CD4-positive, alpha-beta T cell treated with Interleukin-2 at 100 ng/mL for 4 hours (primary cell): Measurements from ENCODE around the gene NCAPD3.
"Not testable (repeated sequence)": the region's sequence is repeated elsewhere in the genome, so short reads cannot be mapped to it uniquely, and the experiment has no call there.

Source experiments
- DNase-seq: peaks from one replicate; pipeline ENCODE4 v3.0.0-alpha.2; 2020; ENCODE audit warnings: low spot score

The NCAPD3 gene

DNA sequence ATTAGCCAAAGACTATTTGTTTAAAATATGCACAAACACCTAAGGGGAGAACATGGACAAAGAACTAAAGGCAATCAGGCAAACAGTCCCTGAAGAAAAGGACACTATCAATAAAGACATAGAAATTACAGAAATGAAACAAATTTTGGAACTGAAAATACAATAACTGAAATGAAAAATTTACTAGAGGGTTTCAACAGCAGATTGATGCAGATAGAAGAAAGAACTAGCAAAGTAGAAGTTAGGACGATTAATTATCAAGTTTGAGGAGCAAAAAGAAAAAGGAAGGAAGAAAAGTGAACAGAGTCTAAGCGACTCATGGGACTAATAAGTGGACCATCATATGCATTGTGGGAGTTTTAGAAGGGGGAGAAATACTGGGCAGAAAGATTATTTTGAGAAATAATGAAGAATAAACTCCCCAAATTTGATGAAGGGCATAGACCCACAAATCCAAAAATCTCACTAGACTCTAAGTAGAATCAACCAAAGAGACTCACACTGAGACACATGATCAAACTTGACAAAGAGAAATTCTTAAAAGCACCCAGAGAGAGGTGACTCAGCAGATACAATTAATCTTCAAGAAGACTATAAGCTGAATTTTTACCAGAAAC is 92.0 kb downstream of the NCAPD3 start:
- no peak for DNase-seq

DNA sequence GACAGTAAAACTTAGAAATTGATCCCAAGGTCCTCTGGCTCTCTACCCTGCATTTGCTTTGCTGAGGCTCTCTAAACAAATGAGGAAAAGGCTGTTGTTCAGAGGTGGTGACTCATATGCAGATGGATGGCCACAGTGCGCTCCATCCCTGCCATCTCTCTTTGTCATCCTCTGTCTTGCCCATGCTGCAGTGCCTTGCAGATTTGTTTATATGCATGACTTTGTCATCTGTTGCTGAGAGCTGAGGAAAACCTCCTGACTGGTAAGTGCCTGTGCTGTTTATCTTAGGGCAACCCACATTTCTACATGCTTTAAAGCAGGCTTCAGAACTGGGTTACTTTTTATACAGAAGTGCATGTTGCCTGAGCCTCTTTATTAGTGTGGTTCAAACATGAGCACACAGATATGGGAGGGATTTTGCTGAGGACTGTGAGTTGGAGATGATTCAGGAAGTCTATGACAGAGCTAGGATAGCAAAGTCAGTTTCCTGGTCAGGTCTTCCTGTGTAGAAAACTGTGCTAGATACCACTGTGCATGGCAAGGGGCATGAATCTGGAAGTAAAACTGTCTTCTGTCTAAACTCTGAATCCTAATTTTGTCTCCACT is 97.4 kb downstream of the NCAPD3 start:
- no peak for DNase-seq

DNA sequence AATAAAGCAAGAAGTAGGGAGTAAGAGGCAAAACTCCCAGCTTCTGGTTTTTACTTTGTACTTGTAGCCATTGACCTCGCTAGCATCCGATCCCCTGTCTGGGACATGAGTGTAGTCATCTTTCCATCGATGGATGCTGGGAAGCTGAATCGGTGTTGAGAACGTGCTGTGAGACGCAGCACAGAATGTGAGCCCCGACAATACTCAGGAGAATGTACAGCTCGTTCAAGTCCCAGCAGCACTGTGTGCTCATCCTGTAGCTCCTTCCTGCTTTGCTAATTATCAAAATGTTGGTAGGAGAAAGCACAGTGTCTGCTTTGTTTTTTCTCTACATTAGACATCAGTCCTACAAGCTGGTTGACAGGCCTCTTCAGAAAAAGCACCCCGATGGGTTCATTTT is 98.3 kb downstream of the NCAPD3 start:
- DNase-seq, result no peak

DNA sequence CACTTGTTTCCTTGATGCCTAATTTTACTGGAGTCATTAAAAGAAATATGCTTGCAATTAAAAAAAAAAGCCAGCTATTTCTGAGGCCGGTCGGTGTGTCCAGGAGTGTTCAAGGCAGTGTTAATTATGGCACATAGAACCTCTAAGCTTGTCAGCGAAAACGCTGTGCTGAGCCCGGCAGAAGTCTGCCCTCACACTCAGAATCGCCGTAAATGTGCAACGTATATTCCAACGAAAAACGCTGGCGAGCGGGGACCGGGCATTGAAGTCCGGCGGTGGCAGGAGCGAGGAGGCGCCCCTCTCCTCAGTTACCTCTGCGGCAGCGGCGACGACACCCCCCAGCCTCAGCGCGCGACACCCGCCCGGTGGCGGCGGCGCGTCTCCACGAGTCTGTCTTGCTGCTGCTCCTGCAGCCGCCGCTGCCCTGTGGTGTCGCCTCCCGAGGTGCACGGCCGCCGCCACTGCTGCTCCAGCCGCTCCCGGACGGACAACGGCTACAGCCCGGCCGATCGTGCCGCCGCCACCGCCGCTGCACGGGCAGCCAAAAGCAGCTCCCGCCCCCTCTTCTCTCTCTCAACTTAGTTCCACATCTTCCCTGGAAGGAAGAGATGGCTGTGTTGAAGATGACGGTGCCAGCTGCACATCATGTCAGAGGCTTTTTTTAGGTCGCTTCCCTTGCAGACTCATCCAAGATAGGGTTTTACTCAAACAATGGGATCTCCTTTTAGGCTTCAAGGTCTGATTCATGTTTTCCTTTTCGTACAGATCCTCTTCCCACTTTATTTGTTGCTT is 98.9 kb downstream of the NCAPD3 start:
- DNase-seq, result no peak

DNA sequence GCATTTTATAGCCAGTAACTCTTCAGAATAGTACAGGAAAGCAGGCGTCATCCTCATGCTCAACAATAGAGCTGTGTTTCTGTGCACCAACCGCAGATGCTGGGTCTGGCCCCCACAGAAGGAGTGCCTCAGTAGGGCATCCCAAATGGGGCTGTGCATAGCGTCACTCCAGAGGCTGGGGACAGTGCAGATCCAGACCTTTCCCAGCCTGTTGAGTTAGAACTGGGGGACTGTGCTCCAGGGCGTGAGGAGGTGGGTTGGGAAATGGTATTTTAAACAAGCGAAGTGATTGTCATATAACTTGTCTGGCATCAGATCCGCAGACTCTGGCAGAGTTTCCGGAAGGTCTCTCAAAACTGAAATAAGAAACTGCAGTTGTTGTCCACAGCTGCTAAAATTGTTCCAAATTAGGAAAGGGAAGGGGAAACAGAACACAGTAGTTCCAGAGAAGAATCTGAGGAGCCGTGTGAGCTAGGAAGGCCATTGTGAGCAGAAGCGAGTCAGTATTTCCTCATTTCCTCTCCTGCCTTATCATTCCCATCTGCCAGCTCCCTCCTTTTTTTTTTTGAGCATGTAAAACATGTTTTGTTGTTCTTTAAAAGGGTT is 102.7 kb downstream of the NCAPD3 start:
- DNase-seq, result no peak

DNA sequence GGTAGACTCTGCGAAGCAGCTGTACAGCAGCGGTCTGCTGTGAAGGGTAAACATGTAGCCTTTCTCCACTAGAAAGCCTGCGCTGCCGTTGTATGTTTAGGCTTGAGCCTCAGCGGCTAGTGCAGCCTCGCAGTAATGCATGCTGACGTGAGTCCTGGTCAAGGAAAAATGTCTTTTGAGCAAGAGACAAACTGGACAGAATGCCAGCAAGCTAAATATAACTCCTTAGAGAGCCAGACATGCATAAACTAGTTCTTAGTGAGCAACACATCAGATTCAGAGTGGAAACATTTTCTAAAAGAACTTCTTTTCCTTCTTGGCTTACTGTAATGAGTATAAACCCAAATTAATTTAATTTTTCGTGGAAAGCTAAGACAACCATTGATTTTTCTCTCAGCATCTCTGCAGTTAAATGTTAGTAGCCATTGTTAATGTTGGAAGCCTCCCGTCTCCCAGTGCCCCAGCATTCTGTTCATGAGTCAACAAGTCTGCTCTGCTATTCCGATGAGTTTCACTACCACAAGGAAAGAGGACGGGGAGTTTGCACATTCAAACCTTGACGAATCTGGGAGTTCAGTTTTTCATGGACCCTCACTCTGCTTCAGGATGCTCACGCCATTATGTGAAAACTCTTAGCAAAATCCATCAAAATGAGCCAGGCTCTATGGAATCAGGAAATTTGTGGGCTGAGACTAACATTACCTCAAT is 103.5 kb downstream of the NCAPD3 start:
- DNase-seq, result no peak

DNA sequence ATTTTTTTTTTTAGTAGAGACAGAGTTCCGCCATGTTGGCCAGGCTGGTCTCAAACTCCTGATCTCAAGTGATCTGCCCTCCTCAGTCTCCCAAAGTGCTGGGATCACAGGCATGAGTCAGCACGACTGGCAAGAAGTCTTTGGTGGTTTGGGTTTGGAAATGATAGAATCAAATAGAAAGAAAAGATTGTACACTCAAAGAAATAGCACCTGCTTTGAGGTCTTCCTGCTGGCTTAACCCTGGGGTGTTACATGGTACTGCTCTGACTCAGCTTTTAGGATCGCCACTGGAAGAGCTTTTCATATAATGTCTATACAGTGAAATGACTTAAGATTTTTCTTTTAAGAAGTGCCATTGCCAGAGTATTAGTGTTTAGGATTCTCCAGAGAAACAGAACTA is 104.7 kb downstream of the NCAPD3 start:
- DNase-seq, result no peak

DNA sequence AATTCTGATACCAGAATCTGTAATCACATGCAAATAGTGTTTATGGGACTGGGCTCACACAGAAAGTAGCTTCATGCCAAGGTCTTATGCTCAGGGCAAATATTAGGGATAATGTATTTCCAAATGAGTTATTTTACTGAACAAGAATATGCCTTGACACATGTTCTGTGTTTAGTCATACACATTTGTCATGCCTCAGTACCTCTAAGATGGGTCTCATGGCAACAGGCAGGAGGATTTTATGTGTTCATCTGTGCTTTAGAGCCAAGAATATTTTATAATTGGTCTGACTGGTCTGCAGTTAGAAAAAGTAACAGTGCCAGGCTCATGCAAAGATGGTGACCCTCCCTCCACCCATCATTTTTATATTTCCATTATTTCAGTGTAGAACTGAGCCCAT is 105.8 kb downstream of the NCAPD3 start:
- no peak for DNase-seq

DNA sequence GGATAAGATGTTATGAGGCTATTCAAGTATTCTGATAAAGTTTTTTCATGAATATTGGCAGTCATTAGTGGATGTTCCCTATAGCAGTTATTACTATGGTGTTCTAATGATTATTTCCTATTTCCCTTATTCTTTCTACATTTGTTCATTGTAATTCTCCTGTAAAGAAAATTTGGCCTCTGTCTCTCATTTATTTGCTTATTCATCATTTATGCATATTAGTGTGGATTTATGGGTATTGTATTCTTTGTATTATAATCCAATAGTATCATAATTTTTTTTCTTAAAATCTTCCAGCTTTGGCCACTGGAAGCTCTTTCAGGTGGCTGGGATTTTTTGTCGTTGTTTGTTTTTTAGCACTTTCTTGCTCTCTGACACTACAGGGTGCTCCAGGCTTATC is 107.6 kb downstream of the NCAPD3 start:
- DNase-seq, result no peak

DNA sequence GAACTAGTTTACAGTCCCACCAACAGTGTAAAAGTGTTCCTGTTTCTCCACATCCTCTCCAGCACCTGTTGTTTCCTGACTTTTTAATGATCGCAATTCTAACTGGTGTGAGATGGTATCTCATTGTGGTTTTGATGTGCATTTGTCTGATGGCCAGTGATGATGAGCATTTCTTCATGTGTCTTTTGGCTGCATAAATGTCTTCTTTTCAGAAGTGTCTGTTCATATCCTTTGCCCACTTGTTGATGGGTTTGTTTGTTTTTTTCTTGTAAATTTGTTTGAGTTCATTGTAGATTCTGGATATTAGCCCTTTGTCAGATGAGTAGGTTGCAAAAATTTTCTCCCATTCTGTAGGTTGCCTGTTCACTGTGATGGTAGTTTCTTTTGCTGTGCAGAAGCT is 110.0 kb downstream of the NCAPD3 start:
- not testable (repeated sequence) for DNase-seq

DNA sequence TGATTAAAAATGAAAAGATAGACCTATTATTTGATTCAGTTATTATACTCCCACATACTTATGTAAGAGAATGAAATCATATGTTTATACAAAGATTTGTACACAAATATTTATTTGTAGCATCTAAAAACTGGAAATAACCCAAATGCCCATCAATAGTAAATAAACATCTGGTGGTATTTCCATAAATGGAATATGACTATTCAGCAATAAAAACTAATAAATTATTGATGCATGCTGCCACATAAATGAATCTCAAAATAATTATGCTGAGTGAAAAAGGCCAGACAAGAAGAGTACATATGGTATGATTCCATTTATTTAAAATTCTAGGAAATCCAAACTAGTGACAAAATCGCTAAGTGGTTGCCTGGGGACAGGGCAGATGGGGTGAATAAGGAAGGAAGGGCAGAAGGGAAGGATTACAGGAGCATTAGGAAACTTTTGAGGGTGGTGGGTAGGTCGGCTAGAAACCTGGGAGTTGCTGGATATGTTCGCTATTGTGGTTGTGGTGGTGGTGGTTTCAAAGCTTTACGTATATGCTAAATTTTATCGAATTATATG is 113.4 kb downstream of the NCAPD3 start:
- DNase-seq, result no peak
